Activated CD8-positive, alpha-beta memory T cell treated with anti-CD3 and anti-CD28 coated beads, Interleukin-2, amount 50 U/mL, for 24 hours (primary cell): Measurements from ENCODE around the gene RNF175.
A peak's percentile ranks its signal among the peaks of the same experiment; 100 is the strongest.

Experiments used
- DNase-seq: peaks from one replicate; pipeline ENCODE4 v3.0.0-alpha.2; 2020; ENCODE audit errors: extremely low read depth

RNF175 gene

GRCh38 chr4:153748378-153748777 lies 11.4 kb downstream of the RNF175 start:
- no peak for DNase-seq

GRCh38 chr4:153747406-153747955 lies 12.3 kb downstream of the RNF175 start:
- DNase-seq: no peak

- no peak for DNase-seq
These were observed 14.2 kb downstream of the RNF175 start for GRCh38 chr4:153745651-153746050.

GRCh38 chr4:153741541-153741940 lies 18.3 kb downstream of the RNF175 start:
- DNase-seq: no peak

GRCh38 chr4:153735906-153736461 lies 23.8 kb downstream of the RNF175 start:
- DNase-seq: no peak

GRCh38 chr4:153733751-153734448 lies 25.9 kb downstream of the RNF175 start:
- no peak for DNase-seq

- DNase-seq: no peak
These were observed 28.6 kb downstream of the RNF175 start for GRCh38 chr4:153731239-153731638.

GRCh38 chr4:153729895-153730294 lies 29.9 kb downstream of the RNF175 start:
- DNase-seq: no peak

GRCh38 chr4:153728660-153729059 lies 31.2 kb downstream of the RNF175 start:
- DNase-seq: no peak

- no peak for DNase-seq
These were observed 31.7 kb downstream of the RNF175 start for GRCh38 chr4:153728151-153728550.

- DNase-seq: no peak
These were observed 34.0 kb downstream of the RNF175 start for GRCh38 chr4:153725831-153726154.

- no peak for DNase-seq
These were observed 34.5 kb downstream of the RNF175 start for GRCh38 chr4:153725136-153725830.

GRCh38 chr4:153724606-153725005 lies 35.2 kb downstream of the RNF175 start:
- no peak for DNase-seq

GRCh38 chr4:153722036-153722435 lies 37.8 kb downstream of the RNF175 start:
- no peak for DNase-seq

- no peak for DNase-seq
These were observed 45.8 kb downstream of the RNF175 start for GRCh38 chr4:153713866-153714646.

GRCh38 chr4:153710681-153711080 lies 49.1 kb downstream of the RNF175 start:
- no peak for DNase-seq

GRCh38 chr4:153706519-153706918 lies 53.3 kb downstream of the RNF175 start:
- no peak for DNase-seq

GRCh38 chr4:153705743-153706468 lies 53.9 kb downstream of the RNF175 start:
- DNase-seq: no peak

- no peak for DNase-seq
These were observed 55.3 kb downstream of the RNF175 start for GRCh38 chr4:153704522-153704921.

- DNase-seq: no peak
These were observed 74.9 kb downstream of the RNF175 start for GRCh38 chr4:153684971-153685371.

GRCh38 chr4:153684182-153684970 lies 75.4 kb downstream of the RNF175 start, which contains the start of gene TLR2:
TLR2 (plus strand) TSS chr4:153684280; CDS start chr4:153702908, 18,628 bp downstream.
- peak; percentile 10 for DNase-seq
